HG02870 (cell line): Measurements from ENCODE around the gene MITF.
"Not testable (repeated sequence)": the region's sequence is repeated elsewhere in the genome, so short reads cannot be mapped to it uniquely, and the experiment has no call there.

Experiments used
- ATAC-seq: cut with Tn5 transposase; IDR thresholded peaks from one replicate; pipeline ENCODE4 v1.9.1; 2021; ENCODE audit warnings: mild to moderate bottlenecking, moderate library complexity; ENCODE audit not compliant: unreplicated experiment

The MITF gene

DNA sequence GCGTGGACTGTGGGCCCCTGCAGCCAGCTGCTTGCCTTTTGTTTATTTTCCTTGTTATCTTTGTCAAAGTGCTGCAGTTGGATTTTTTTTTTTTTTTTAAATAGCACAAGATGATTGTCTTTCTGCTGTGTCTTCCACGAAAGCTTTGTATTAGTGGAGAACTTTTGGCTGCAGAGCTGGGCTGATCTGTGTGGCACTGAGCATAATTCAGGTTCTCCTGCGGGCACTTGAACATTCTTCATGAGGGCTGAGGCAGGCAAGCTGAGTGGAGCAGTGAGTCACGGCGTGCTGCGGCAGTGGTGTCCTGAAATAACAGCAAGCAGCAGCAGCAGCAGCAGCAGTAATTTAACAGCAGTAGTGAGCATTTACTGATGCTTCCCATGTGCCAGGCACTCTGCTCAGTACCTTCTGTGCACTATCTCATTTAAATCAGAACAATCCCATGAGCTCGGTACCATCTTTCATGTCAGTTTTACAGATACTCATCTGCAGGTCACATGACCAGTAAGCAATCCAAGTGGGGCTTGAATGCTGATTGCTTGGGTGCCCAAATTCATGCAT lies 45.8 kb downstream of the MITF start:
- ATAC-seq = no peak

DNA sequence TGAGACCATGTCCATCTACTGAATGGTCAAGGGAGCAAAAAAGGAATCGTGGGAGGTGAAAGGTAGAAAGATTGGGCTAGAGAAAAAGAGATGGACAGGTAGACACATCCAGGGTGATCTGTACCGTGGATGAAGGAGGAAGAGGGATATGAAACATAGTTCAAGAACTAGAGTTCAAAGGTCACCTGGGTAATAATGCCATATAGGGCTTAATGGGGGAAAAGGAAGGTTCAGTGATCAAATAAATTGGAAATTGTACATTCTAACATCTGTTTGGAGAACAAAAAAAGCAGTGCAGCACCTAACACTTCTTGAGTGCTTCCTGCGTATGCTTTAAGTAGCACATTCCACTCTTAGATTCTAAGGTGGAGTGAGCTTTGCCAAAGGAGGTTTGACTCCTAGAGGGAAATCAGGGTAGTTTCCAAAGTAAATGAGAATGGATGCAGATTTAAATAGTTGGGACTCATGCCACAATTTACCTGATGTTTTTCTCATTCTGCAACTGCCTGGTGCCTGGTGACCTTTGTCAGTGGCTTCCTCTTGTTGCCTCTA lies 46.6 kb downstream of the MITF start:
- ATAC-seq = no peak

DNA sequence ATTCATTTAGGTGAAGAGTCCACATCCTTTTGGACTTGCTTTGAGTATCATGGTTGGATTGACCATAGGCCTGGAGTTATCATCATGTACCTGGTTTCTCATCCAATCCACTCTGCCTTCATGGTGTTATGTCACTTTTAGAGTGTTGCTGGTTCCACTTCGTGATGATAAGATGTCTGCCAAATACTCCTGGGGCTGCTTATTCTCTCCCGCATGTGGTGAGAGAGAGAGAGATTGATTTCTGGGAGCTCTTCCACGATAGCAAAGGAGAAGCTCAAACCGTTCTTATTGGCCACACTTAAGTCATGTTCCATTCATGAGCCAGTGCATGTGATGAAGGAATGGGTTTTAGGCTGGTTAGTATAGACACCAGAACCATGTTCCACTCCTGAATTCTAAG lies 47.6 kb downstream of the MITF start:
- ATAC-seq = no peak

DNA sequence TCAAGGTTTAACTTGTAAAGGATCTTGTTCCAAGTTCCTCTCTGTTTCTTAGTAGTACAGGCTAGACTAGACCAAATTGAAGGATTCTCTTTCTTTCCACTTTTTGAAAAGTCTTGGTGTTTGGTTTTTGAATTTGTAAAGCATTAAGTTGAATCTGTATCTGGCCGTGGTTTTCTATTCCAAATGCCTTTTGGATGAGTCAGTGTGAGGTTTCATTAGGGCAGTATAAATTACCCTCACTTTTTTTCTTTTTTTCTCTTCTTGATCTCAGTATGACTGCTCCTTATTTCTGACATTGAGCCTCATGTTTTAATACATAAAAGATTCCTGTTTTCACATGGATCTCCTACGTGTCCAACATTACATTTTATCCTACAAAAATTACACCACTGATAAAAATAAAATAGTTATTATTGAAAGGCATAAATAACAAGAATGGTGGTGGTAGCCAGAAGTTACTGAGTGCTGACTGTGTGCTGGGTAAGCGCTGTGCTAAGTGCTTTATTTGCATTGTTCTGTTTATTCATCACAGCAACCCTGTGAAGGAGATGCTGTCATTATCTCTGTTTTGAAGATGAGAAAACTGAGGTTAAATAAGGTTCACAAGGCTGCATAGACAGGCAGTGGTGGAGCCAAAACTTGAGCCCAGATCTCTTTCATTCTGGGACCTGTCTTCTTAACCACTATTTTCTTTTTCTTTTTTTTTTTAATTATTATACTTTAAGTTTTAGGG lies 48.3 kb downstream of the MITF start:
- ATAC-seq = no peak

DNA sequence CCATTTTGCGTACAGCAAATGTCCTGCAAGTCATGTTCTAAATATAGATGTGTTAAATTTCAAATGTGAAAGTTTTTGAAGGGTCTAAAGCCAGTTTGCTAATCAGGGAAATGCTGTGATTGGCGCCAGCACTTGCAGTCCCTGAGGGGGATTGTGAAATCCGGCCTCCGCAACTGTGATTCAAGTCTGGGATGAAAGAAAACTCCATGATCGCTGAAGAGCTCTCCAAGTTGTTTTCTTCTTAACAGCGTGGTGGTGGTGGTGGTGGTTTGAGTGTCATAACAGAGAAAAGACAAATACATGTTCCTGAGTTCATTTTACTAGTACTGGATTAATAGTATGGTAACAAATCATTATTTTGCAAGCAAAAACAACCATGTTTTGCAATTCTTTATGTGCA lies 51.8 kb downstream of the MITF start:
- ATAC-seq = no peak

DNA sequence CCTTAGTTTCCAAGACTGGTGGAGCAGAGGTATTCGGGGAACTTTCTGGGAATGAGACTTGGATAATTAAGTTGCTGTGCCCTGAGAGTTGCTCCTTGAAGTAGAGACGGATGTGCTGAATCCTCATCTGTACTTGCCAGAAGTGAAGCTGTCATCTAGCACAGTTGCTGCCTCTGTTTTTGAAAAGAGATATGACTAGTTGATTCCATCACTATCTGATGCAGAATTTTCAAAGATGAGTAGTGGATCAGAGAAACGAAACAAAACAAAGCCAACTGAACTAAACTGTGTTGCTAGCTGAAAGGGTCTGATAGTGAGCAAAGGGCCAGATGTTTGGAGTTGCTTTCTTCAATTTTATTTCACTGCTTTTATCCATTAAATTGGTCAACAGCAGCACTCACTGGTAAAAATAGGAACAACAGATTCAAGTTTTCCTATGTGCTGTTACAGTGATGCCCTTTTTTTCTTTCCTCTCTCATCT lies 52.7 kb downstream of the MITF start:
- no peak for ATAC-seq

DNA sequence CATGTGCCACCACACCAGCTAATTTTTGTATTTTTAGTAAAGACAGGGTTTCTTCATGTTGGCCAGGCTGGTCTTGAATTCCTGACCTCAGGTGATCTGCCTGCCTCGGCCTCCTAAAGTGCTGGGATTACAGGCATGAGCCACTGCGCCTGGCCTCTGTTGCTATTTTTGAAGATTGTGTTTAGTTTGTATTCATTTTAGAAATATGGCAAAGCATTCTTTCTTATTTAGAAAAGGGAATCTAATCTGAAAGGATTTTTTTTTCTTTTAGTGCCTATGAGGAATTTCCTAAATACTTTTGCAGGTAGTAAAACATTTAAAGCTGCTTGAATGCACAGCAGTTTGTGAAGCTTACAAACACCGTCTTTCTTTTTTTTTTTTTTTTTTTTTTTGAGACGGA lies 56.9 kb downstream of the MITF start:
- ATAC-seq = not testable (repeated sequence)

DNA sequence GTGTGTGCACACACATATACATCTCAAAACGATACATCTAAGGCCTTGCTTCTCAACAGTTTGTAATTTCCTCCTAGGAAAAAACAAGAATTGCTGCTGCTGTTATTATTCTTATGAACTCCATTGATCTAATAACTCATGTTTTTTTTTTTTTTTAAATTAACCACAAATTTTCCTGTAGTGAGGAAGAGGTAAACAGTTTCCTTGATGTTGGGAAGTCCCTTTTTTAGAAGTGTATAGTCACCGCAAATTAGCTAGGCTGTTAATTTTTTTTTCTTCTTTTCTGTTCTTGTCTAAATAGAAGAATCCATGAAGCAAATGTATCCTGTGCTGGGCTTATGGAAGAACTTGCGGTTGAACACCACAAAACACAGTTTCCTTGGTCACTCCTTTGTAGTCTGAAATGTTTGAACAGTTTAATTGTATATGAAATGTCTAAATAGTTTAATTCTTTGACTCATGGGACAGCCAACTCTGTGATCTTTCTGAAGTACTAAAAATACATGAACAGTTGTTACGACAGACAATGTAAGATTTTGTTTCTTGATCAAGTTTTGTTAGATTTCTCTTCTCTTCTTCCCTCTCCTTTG lies 64.5 kb downstream of the MITF start:
- ATAC-seq = no peak

DNA sequence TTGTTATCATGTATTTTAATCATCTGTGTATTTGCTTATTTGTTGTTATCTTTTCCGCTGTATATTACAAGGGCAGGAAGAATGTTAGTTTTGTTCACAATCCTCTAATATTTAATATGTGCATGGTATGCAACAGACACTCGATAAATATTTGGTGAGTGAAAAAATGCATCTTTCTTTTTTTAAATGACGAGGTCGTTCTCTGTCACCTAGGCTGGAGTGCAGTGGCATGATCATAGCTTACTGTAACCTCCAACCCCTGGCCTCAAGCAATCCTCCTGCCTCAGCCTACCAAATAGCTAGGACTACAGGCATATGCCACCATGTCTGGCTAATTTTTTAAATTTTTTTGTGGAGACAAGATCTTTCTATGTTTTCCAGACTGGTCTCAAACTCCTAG lies 66.2 kb downstream of the MITF start:
- no peak for ATAC-seq

DNA sequence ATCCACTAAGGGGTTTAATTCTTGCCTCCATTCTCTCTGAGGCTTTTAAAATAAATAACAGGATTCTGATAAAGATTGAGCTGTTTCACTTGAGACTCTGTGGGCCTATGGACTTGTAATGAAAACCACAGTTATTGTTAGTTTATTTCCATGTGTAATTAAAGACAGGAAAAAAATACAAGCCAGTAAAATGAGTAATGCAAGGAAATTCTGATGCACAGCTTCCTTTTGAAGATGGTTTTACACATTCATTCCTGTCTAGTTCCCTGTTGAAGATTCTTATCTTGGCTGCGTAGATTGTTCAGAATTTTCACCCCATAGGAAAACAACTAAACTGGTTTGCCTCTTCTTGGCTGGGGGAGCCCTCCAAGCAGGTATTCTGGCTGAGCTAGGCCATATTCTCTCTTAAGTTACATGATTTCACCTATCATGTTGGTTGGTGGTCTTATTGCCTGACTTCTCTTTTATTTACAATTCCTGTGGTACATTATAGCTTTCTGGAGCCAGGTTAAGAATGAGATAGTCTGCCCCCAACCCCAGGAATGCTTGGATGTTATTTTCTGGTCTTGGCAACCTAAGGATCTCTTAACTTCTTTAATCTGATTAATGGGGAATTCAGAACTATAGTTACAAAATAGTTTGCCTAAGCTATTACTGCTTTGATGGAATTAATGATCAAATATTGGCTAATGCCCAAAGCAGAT lies 67.6 kb downstream of the MITF start:
- ATAC-seq = no peak

DNA sequence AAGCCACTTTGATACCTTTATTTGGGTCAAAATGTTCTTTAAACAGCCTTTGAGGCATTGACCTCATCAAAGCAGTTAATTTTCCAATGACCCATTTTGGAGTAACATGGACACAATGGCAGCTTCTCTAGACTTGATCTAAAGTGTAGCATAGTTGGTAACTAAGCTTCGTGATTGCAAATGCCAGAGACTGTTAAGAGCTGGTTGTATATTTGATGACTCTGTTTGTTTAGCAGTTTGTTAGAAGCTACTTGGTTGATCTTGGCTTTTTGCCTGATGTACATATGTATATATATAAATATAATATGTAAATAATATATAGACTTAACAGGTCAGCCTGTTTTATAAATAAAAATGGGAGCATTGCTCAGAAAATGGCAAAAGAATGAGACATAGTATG lies 68.4 kb downstream of the MITF start:
- no peak for ATAC-seq

DNA sequence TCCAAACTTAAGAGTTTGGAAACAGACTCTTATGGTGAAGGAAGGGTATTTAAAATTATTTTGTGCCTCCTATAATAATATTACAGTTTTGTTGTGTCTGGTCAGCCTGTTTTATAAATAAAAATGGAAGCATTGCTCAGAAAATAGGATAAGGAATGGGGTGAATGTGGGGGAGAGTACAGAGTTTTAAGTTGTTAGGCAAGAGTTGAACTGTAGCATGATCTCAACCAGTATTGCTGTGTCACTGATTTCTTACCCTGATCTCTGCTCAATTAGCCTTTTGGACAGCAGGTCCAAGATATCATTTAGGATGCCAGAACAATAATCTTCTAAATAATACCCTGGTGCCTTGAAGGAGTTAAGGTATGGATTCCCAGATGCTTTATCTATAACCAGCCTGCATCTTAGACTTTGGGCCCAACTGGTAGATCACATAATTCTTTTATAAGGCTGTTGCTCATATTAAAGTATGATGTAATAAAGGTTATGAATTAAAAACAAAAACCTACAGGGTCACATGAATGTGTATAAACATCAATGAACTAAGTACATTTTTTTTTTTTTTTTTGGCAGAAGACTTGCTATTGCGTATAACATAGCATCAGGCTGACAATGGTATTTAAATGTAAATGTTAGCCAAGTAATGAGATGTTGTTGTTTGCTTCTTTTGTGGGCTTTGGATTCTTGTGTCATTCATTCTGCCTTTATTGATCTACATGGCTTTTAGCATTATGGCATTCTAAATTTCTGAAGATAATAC lies 70.0 kb downstream of the MITF start:
- ATAC-seq = no peak

DNA sequence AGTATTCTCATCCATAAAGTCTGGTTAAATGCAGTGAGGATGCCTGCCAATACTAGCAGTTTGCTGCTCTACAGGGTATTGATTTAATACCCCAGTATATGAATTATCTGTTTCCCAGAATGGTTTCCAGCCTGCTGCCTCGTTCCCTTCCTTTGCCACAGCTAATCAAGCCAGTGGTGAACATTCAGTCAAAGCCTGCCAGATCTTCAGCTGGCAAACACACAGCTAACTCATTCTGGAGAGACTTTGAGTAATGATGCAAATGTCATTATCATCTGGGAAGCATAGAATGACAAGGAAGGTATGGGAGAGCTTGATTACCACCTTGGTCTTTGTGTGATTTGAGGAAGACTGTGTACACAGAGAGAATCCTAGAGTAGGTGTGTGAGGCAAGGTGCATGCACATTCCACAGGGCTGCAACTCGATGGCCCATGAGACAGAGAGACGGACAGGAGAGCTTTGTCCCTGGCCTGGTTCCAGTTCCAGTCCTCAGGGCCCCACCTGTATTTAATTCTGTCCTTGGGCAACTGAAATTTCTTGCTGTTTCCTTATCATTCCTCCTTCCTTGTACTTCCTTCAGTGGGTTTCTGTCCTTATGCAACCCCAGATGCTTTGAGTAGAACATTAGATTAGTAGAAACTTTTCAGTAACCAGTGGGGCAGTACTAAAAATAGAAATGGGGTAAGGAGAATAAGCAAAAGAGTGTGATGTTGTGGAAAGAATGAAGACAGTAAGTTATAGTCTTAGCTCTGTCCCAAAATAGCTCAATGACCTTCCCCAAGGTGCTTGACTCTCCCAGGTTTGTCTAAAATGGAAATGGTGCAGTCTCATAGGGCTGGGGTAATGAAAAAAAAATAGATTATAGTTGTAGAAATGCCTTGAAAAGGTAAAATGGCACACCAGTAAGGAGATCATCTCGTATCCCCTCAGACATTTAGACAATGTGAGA lies 72.5 kb downstream of the MITF start:
- ATAC-seq = no peak

DNA sequence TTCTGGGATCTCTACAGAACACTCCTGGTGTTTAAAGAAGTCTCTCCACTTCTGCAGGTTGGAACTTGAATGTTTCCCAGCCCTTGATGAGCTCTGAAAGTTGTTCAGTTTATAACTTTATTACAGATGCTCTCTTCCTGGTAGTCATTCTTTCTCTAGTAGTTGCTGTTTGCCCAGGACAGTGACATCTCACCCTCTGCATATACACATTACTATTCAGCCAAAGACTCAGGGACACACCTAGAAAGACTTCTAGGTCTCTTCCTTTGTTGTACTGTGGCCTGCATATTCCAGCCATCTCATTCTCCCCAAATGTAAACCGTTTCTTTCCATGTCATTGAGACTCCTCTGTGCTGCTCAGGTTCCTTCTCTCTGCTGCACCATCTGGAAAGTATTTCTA lies 76.7 kb downstream of the MITF start:
- no peak for ATAC-seq

DNA sequence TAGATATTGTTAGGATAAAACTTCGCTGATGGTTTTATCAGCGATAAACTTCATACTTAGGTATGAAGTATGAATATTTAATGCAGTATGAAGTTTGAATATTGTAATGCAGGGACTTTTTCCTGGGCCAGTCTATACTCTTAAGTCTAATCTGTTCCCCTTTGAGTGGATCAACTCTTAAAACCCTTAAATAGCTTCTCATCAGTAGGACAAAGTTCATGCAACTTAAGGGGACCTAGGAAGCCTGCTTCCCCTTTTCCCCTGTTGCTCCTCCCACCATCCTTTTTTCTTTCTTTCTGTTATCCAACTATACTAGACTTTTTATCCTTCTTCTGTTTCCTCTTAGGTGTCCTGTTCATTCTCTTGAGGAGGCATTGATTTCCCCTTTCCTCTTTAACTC lies 78.7 kb downstream of the MITF start:
- ATAC-seq = no peak

DNA sequence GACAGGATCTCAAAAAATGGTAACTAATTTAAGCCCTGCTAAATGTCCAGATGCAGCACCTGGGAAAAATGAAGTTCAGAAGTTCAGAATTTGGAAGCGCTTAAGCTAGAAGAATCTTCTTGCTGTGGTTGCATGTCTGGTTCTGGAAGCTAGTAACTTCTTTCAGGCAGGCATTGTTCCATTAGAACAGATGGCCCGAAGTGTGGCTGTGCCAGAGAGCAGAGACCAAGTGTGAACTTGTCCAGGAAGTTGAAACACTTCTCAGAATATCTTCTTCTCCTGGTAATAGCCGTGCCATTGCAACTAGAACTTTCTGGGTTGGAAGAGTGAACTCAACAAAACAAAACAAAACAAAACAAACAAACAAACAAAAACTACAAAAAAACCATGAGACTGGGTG lies 80.0 kb downstream of the MITF start:
- ATAC-seq = no peak

DNA sequence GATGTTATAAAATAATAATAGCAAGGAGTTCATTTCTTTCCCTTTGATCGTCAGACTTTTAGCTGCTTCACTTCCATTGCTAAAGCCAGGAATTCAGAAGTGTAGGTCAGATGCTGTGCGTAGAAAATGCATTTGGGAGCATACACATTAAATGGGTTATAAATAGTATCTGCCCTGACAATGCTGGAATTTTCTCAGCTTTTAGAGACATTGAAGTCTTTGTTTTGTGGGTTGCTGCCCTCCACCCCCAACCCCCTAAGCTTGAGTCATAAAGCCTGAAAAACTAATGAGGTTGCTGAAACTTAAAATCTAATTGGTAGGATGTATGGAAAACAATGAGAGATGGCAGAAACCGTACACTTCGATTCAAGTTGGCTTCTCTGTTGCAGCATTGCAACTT lies 81.9 kb downstream of the MITF start:
- ATAC-seq = no peak

DNA sequence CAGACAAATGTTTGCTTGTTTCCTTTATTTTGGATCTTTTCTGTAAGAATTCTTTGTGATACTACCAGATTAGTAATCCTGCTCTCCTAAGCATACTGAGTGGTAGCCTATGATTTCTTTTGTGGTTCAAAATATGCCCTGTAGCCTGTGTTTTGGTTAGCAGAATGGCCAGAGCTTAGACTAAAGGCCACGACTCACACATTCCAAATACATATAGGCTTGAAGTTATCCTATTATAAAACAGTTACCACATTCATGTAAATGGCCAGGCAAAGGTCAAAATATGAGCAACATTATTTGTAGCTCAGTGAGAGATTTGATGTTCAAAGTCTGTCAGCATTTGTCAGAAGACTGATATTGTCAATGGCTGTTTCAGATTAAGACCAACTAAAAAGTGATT lies 84.5 kb downstream of the MITF start:
- no peak for ATAC-seq

DNA sequence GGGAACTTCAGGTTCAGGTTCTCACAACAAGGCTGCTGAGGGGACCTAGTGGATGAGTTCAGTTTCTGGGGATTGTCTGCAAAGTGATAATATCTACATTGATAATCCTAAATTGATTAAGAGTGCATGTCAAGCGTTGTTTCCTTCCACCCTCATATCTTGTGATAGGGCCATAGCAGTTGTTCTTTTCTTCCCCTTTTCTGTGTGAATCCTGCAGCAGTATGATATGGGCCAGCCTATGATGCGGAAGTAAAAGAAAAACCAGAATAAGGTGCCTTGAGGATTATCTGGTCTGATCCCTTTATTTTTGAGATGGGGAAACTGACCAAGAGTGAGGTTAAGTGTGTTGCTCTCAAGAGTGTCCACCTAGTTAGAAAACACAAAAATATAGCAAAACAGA lies 86.2 kb downstream of the MITF start:
- no peak for ATAC-seq

DNA sequence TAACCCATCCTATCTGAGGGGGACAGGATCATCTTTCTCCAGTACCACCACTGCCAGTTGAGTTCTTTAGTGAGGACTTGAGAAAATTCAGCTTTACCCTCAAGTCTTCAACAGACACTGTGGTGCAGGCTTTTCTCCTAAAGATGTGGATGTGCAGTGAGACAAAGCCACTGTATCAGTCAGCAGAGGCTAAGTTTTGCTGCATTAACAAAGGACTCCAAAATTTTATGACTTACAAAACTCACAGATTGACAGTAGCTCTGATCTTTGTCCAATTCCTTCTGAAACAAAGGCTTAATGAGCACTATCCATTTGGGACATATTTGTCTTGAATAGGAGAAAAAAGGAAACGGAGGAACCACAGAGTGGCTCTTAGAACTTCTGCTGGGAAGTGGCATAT lies 87.9 kb downstream of the MITF start:
- ATAC-seq = no peak
